ENCODE data around the gene LRRC4C. TPM values are rescaled to one million over a fixed set of nuclear protein-coding genes. Genes with fewer than 3 reads are reported as not detected.

The LRRC4C gene
- total RNA-seq, 2 donors from 2014 or later: 0.95 to 3.2 TPM

GRCh38 chr11:40328890-40329614 lies 1130.4 kb downstream of the LRRC4C start:
- H3K4me1 ChIP-seq (ENCODE audit: control insufficient read depth in 1 of 2, low read depth in 2 of 2): peaks cover 7 to 12% of the 10 kb centered on the region in 2 donors
- no peaks in the 10 kb centered on the region for H3K9me3 ChIP-seq
- H3K27ac ChIP-seq: peak overlapping the region in 1 of 2 donors; percentile 41
- TF ChIP-seq, protein P1, sequence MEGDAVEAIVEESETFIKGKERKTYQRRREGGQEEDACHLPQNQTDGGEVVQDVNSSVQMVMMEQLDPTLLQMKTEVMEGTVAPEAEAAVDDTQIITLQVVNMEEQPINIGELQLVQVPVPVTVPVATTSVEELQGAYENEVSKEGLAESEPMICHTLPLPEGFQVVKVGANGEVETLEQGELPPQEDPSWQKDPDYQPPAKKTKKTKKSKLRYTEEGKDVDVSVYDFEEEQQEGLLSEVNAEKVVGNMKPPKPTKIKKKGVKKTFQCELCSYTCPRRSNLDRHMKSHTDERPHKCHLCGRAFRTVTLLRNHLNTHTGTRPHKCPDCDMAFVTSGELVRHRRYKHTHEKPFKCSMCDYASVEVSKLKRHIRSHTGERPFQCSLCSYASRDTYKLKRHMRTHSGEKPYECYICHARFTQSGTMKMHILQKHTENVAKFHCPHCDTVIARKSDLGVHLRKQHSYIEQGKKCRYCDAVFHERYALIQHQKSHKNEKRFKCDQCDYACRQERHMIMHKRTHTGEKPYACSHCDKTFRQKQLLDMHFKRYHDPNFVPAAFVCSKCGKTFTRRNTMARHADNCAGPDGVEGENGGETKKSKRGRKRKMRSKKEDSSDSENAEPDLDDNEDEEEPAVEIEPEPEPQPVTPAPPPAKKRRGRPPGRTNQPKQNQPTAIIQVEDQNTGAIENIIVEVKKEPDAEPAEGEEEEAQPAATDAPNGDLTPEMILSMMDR (IDR thresholded peaks at IDR 0.05): no peak
- peak; percentile 78 for DNase-seq (ENCODE audit: low spot score)
- H3K4me3 ChIP-seq: peak overlapping the region; percentile 42
- peak; percentile 96 for ATAC-seq (ENCODE audit: insufficient number of reproducible peaks, low FRiP score, low read depth)
- no peaks in the 10 kb centered on the region for H3K36me3 ChIP-seq
- H3K27me3 ChIP-seq (replicated peaks; ENCODE audit: insufficient read depth): no peaks in the 10 kb centered on the region

- Histone ChIP-seq H3K4me3 (no peak overlapping the region), H3K27me3 (replicated peaks; ENCODE audit: insufficient read depth) (no peaks in the 10 kb centered on the region), H3K27ac (no peak overlapping the region), H3K4me1 (ENCODE audit: control insufficient read depth in 1 of 2, low read depth in 2 of 2) (no peaks in the 10 kb centered on the region), H3K36me3 (no peaks in the 10 kb centered on the region), H3K9me3 (no peaks in the 10 kb centered on the region)
- no peak for DNase-seq (ENCODE audit: low spot score)
- TF ChIP-seq, protein P1 (IDR thresholded peaks at IDR 0.05): no peak
- ATAC-seq (ENCODE audit: insufficient number of reproducible peaks, low FRiP score, low read depth): no peak
Observed at GRCh38 chr11:40323241-40323640, 1136.2 kb downstream of the LRRC4C start.

DNA sequence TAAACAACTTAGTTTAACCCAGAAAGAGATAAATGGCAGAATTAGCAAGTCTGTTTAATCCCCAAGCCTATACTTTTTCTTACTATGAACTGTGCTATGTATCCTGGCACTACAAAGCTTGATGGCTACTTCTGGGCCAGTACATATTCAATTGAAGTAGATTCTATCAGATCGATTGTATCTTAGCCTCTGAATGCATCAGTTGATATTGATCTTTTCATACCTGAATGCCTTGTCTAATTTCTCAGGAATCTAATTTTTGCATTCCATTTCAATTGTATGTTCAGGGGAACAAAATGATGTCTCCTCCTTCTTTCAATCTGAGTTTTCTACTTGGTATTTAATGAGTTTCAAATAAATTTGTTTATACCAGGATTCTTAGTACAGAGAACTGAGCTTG lies 1137.9 kb downstream of the LRRC4C start:
- H3K9me3 ChIP-seq: no peaks in the 10 kb centered on the region
- ATAC-seq (ENCODE audit: insufficient number of reproducible peaks, low FRiP score, low read depth): no peak
- no peak overlapping the region for H3K4me3 ChIP-seq
- no peak for DNase-seq (ENCODE audit: low spot score)
- TF ChIP-seq, protein P1 (IDR thresholded peaks at IDR 0.05): no peak
- no peak overlapping the region for H3K27ac ChIP-seq
- no peaks in the 10 kb centered on the region for H3K4me1 ChIP-seq (ENCODE audit: control insufficient read depth in 1 of 2, low read depth in 2 of 2)
- no peaks in the 10 kb centered on the region for H3K36me3 ChIP-seq
- no peaks in the 10 kb centered on the region for H3K27me3 ChIP-seq (replicated peaks; ENCODE audit: insufficient read depth)

DNA sequence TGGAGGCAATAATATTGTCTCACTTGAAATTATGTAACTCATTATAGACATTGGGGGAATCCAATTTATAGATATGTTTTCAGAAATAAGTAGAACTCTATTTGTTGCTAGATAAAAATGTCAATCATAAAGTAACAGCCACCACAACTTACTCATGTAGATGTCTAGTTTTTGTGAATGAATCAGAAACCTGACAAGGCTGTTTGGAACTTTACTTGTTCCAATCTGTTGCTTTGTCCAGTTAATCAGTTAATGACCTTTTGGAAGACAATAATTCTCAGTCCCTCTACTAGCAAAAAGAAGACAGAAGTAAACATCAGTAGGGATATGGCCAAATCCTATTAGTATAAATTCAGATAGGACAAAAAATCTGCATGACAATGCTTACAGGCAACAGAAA lies 1143.3 kb downstream of the LRRC4C start:
- no peaks in the 10 kb centered on the region for H3K4me1 ChIP-seq (ENCODE audit: control insufficient read depth in 1 of 2, low read depth in 2 of 2)
- no peak overlapping the region for H3K4me3 ChIP-seq
- ATAC-seq (ENCODE audit: insufficient number of reproducible peaks, low FRiP score, low read depth) (no peak), DNase-seq (ENCODE audit: low spot score) (no peak)
- H3K36me3 ChIP-seq: no peaks in the 10 kb centered on the region
- TF ChIP-seq, protein P1 (IDR thresholded peaks at IDR 0.05): no peak
- no peaks in the 10 kb centered on the region for H3K9me3 ChIP-seq
- H3K27ac ChIP-seq: no peak overlapping the region
- H3K27me3 ChIP-seq (replicated peaks; ENCODE audit: insufficient read depth): no peaks in the 10 kb centered on the region

- DNase-seq (ENCODE audit: low spot score): no peak
- Histone ChIP-seq H3K4me3 (no peak overlapping the region), H3K27ac (no peak overlapping the region), H3K27me3 (replicated peaks; ENCODE audit: insufficient read depth) (no peaks in the 10 kb centered on the region), H3K4me1 (ENCODE audit: control insufficient read depth in 1 of 2, low read depth in 2 of 2) (no peaks in the 10 kb centered on the region), H3K9me3 (no peaks in the 10 kb centered on the region), H3K36me3 (no peaks in the 10 kb centered on the region)
- ATAC-seq (ENCODE audit: insufficient number of reproducible peaks, low FRiP score, low read depth): no peak
- TF ChIP-seq, protein P1 (IDR thresholded peaks at IDR 0.05): no peak
Observed at GRCh38 chr11:40315122-40315521, 1144.3 kb downstream of the LRRC4C start.
